Panc1 (cell line): Measurements from ENCODE around the gene TMEM8B. TPM values are rescaled to one million over a fixed set of nuclear protein-coding genes. Genes with fewer than 3 reads are reported as not detected.

Experiments
- ATAC-seq: fragments of 200-7000 bp; cut with Tn5 transposase; 2 replicates; pipeline ENCODE4 v1.9.1; 2020; ENCODE audit warnings: mild to moderate bottlenecking, moderate library complexity
- BruUV-seq: library from RNA; stranded (reverse); fragments of 400-500 nt; replicated peaks from 2 replicates; lab custom pipeline; 2021; lab: Mats Ljungman, UMichigan
- CTCF ChIA-PET: fragments of 300-600 bp; sonication (Branson Sonifier 250); formaldehyde crosslinking; loops from one replicate; lab custom pipeline; 2022; ENCODE audit warnings: antibody characterized with exemption; lab: Charles Lee
- POLR2A ChIA-PET: fragments of 300-600 bp; sonication (Branson Sonifier 250); formaldehyde crosslinking; loops from one replicate; lab custom pipeline; 2022; ENCODE audit warnings: antibody characterized with exemption; lab: Charles Lee
- DNase-seq: peaks from one replicate; pipeline ENCODE4 v3.0.0-alpha.2; 2010; ENCODE audit warnings: low read depth, low spot score
- H3K27ac ChIP-seq: 2 replicates; pipeline ENCODE4 v1.5.1; 2011; ENCODE audit warnings: mild to moderate bottlenecking, low read length, inconsistent platforms
- H3K27me3 ChIP-seq: fragments of 200-500 bp; sonication (Bioruptor generic); 2 replicates; pipeline ENCODE4 v1.6.0; 2014; ENCODE audit warnings: low read length, inconsistent platforms; ENCODE audit not compliant: control insufficient read depth, insufficient read depth
- H3K36me3 ChIP-seq: fragments of 200-500 bp; sonication (Bioruptor generic); 2 replicates; pipeline ENCODE4 v1.5.1; 2014; ENCODE audit warnings: inconsistent platforms, mild to moderate bottlenecking, low read length, moderate library complexity; ENCODE audit not compliant: control insufficient read depth, insufficient read depth
- H3K4me1 ChIP-seq: 2 replicates; pipeline ENCODE4 v1.5.1; 2011; ENCODE audit warnings: inconsistent platforms, mild to moderate bottlenecking, low read length, moderate library complexity; ENCODE audit not compliant: control insufficient read depth, insufficient read depth
- H3K4me3 ChIP-seq, 2 experiments: 2 replicates each; pipeline ENCODE4 v1.5.1; 2011 to 2012; ENCODE audit warnings: low read depth in 2 of 2, low read length in 2 of 2, mild to moderate bottlenecking in 2 of 2, inconsistent platforms in 1 of 2, moderate library complexity in 1 of 2
- H3K9me3 ChIP-seq: fragments of 200-500 bp; sonication (Bioruptor generic); 2 replicates; pipeline ENCODE4 v1.5.1; 2014; ENCODE audit warnings: low read depth, mild to moderate bottlenecking, inconsistent platforms, low read length, moderate library complexity; ENCODE audit not compliant: control insufficient read depth, insufficient read depth
- CTCF ChIP-seq: fragments of 450-650 bp; IDR thresholded peaks from 2 replicates; pipeline ENCODE4 v1.5.1; 2017; ENCODE audit warnings: mild to moderate bottlenecking
- POLR2AphosphoS5 ChIP-seq: IDR thresholded peaks from 2 replicates; pipeline ENCODE4 v1.6.1; 2012; ENCODE audit warnings: mild to moderate bottlenecking, low read depth, low read length, moderate library complexity
- SIN3A ChIP-seq: IDR thresholded peaks from 2 replicates; pipeline ENCODE4 v1.6.1; 2012; ENCODE audit warnings: low read depth, mild to moderate bottlenecking, low read length, moderate library complexity, borderline replicate concordance; ENCODE audit not compliant: insufficient read depth
- TCF7L2 ChIP-seq: IDR thresholded peaks from 2 replicates; pipeline ENCODE4 v1.6.1; 2011; ENCODE audit warnings: mild to moderate bottlenecking, low read depth, low read length, inconsistent platforms
- in situ Hi-C: cut with HindIII; loops from 2 replicates; pipeline ENCODE4 v1.10.0; 2016; ENCODE audit warnings: low sequenced_read_pairs, low pct_unique_long_range_greater_than_20kb
- intact Hi-C: fragments of 100-400 bp; cut with micrococcal nuclease; formaldehyde crosslinking; loops from one replicate; pipeline ENCODE4 v1.10.0; 2022; ENCODE audit not compliant: unreplicated experiment
- total RNA-seq: library from RNA; stranded (reverse); gene quantifications from one replicate; pipeline ENCODE4 v1.2.1, GENCODE V29; 2021; ENCODE audit not compliant: unreplicated experiment
- TF ChIP-seq, protein P1 (sequence below), 2 experiments: IDR thresholded peaks; 2 replicates each; pipeline ENCODE4 v1.6.1; 2011 to 2012; ENCODE audit warnings: low read depth in 2 of 2, control low read depth in 1 of 2, low read length in 1 of 2, mild to moderate bottlenecking in 1 of 2, moderate library complexity in 1 of 2; ENCODE audit not compliant: insufficient read depth in 1 of 2

TMEM8B gene
- total RNA-seq, 1 experiment from 2014 or later, result 7.9 TPM

- in situ Hi-C loops, result no loop called here
- DNase-seq (no peak), ATAC-seq (no peak)
- H3K36me3 ChIP-seq, result no peaks in the 10 kb centered on the region
- ChIA-PET CTCF (no interaction called here), POLR2A (interaction anchor here (0.6 kb wide), 1 partner anchor 70 kb away, joined by 3 read pairs; no protein-coding TSS in a partner anchor)
- no peak overlapping the region for H3K4me3 ChIP-seq
- H3K27me3 ChIP-seq, result no peaks in the 10 kb centered on the region
- no TSS peak for BruUV-seq
- TF ChIP-seq POLR2AphosphoS5 (no peak), CTCF (no peak)
- TF ChIP-seq, protein P1, sequence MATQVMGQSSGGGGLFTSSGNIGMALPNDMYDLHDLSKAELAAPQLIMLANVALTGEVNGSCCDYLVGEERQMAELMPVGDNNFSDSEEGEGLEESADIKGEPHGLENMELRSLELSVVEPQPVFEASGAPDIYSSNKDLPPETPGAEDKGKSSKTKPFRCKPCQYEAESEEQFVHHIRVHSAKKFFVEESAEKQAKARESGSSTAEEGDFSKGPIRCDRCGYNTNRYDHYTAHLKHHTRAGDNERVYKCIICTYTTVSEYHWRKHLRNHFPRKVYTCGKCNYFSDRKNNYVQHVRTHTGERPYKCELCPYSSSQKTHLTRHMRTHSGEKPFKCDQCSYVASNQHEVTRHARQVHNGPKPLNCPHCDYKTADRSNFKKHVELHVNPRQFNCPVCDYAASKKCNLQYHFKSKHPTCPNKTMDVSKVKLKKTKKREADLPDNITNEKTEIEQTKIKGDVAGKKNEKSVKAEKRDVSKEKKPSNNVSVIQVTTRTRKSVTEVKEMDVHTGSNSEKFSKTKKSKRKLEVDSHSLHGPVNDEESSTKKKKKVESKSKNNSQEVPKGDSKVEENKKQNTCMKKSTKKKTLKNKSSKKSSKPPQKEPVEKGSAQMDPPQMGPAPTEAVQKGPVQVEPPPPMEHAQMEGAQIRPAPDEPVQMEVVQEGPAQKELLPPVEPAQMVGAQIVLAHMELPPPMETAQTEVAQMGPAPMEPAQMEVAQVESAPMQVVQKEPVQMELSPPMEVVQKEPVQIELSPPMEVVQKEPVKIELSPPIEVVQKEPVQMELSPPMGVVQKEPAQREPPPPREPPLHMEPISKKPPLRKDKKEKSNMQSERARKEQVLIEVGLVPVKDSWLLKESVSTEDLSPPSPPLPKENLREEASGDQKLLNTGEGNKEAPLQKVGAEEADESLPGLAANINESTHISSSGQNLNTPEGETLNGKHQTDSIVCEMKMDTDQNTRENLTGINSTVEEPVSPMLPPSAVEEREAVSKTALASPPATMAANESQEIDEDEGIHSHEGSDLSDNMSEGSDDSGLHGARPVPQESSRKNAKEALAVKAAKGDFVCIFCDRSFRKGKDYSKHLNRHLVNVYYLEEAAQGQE (IDR thresholded peaks at IDR 0.05; ENCODE audit: insufficient read depth in 1 of 2, low read depth in 2 of 2, low read length in 1 of 2), result no peak
- H3K27ac ChIP-seq, result no peak overlapping the region
- H3K9me3 ChIP-seq, result no peaks in the 10 kb centered on the region
- H3K4me1 ChIP-seq, result peaks cover 29% of the 10 kb centered on the region
- intact Hi-C loops, result loop anchor here (10.0 kb wide), 1 partner anchor 155 kb away; the partner anchor contains the start of genes CCDC107, RMRP and SIT1
These were observed 18.9 kb upstream of the TMEM8B start for GRCh38 chr9:35810122-35810521.

DNA sequence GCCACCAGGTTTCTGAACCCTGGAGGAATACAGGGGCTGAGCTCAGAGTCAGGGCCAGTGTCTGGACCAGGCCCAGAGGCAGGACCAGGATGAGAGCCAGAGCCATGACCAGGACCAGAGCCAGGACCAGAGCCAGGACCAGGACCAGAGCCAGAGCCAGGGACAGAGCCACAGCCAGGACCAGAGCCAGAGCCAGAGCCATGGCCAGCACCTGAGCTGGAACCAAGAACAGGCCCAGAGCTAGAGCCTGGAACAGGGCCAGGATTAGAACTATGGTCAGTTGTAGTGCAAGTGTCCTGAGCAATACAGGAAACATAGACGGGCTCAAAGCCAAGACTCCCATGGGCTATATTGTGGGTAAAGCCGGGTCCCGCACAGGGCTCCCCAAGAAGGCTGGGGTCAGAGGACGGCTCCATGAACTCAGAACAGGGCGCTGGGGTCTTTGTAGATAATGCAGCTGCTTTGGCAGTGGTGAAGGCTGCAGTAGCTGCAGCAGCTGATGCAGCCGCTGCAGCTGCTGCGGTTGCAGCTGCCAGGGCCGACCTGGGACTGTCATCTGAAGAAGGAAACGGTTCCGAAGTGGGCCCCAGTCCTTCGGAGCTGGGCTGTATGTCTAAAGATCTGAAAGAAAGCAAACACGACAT lies 17.5 kb upstream of the TMEM8B start:
- no TSS peak for BruUV-seq
- Histone ChIP-seq H3K4me3 (peak overlapping the region; percentile 47 to 69), H3K4me1 (peaks cover 29% of the 10 kb centered on the region), H3K36me3 (no peaks in the 10 kb centered on the region), H3K27ac (peak overlapping the region; percentile 79; the same call in 1 of the 2 replicates), H3K27me3 (no peaks in the 10 kb centered on the region; the same call in 1 of the 2 replicates), H3K9me3 (no peaks in the 10 kb centered on the region)
- ChIA-PET CTCF (interaction anchor here (0.6 to 1.6 kb wide), 4 partner anchors 13 to 72 kb away, joined by 4 to 8 read pairs (median 6); no protein-coding TSS in a partner anchor), POLR2A (interaction anchor here (0.6 kb wide), 1 partner anchor 79 kb away, joined by 10 read pairs; the partner anchor contains the start of genes CREB3 and TLN1)
- no peak for TF ChIP-seq TCF7L2
- no peak for TF ChIP-seq SIN3A
- no peak for TF ChIP-seq CTCF
- TF ChIP-seq, protein P1 (IDR thresholded peaks at IDR 0.05; ENCODE audit: insufficient read depth in 1 of 2, low read depth in 2 of 2, low read length in 1 of 2), result no peak
- no peak for TF ChIP-seq POLR2AphosphoS5
- intact Hi-C loops (loop anchor here (10.0 kb wide), 1 partner anchor 157 kb away; the partner anchor contains the start of genes CCDC107, RMRP and SIT1), in situ Hi-C loops (no loop called here)
- ATAC-seq (no peak), DNase-seq (no peak)
